Measurements from ENCODE around the gene AUTS2. TPM values are rescaled to one million over a fixed set of nuclear protein-coding genes. Genes with fewer than 3 reads are reported as not detected.

The AUTS2 gene
- total RNA-seq, 1 experiment from 2014 or later, result 38.5 TPM

- DNase-seq, result no peak
- no peaks in the 10 kb centered on the region for H3K79me2 ChIP-seq (ENCODE audit: low read length)
- no peaks in the 10 kb centered on the region for H3K36me3 ChIP-seq (ENCODE audit: insufficient read depth, low read length)
- H3K9ac ChIP-seq (ENCODE audit: low read length), result no peak overlapping the region
- H3K9me3 ChIP-seq (ENCODE audit: low read length), result no peaks in the 10 kb centered on the region
- H2AFZ ChIP-seq (ENCODE audit: low read length), result no peak overlapping the region
- no peaks in the 10 kb centered on the region for H3K27me3 ChIP-seq (ENCODE audit: low read length)
- H3K4me3 ChIP-seq (ENCODE audit: low read length), result no peak overlapping the region
- H3K9me2 ChIP-seq (replicated peaks; ENCODE audit: insufficient read depth, low read length), result no peaks in the 10 kb centered on the region
- no peak overlapping the region for H3K4me2 ChIP-seq (ENCODE audit: low read depth, low read length, poor library complexity, severe bottlenecking)
- H4K20me1 ChIP-seq (ENCODE audit: insufficient read depth, low read depth, low read length), result peaks cover 60% of the 10 kb centered on the region
- H3K4me1 ChIP-seq (ENCODE audit: low read length), result peaks cover 10% of the 10 kb centered on the region
- no peak overlapping the region for H3K27ac ChIP-seq (ENCODE audit: low read length)
Observed at GRCh38 chr7:69966766-69967591, 368.7 kb downstream of the AUTS2 start.

DNA sequence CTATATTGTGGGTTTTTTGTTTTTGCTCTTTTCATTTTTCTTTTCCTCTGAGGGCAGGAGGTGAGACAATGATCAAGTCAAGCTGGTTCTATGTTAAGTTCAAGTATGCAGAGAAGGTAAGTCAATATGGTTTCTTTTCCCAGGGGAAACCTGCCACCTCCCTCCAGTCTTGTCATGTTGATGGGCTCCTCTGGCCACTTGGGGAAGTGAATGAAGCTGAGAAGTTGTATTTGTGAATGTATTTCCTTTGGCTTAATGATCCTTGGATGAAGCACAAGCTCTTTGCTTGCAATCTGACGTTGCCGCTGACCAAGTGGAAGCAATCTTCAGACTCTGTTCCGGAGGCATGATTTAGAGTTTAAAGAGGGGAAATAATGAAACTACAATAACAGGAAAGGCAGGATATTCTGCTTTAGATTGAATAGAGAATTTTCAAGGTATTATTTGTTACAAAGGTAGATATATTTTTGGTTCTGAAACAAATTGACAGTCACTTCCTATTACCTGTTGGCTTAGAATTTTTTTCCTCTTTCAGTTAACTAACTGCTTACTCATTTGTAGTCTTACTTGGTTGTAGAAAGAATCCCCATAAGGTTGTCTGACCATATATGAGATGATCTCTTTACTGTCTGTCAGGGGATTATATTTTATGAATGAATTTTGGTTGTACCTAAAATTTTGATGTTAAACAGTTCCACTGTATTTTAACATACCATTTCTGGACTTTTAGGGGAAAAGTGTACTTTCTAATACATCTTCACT lies 369.6 kb downstream of the AUTS2 start:
- no peaks in the 10 kb centered on the region for H3K79me2 ChIP-seq (ENCODE audit: low read length)
- no peak overlapping the region for H3K27ac ChIP-seq (ENCODE audit: low read length)
- no peak for DNase-seq
- H3K36me3 ChIP-seq (ENCODE audit: insufficient read depth, low read length), result no peaks in the 10 kb centered on the region
- H3K4me3 ChIP-seq (ENCODE audit: low read length), result no peak overlapping the region
- H4K20me1 ChIP-seq (ENCODE audit: insufficient read depth, low read depth, low read length), result peaks cover 54% of the 10 kb centered on the region
- no peak overlapping the region for H3K9ac ChIP-seq (ENCODE audit: low read length)
- H3K27me3 ChIP-seq (ENCODE audit: low read length), result no peaks in the 10 kb centered on the region
- no peaks in the 10 kb centered on the region for H3K9me2 ChIP-seq (replicated peaks; ENCODE audit: insufficient read depth, low read length)
- H3K4me2 ChIP-seq (ENCODE audit: low read depth, low read length, poor library complexity, severe bottlenecking), result no peak overlapping the region
- H2AFZ ChIP-seq (ENCODE audit: low read length), result no peak overlapping the region
- H3K4me1 ChIP-seq (ENCODE audit: low read length), result peaks cover 1% of the 10 kb centered on the region
- no peaks in the 10 kb centered on the region for H3K9me3 ChIP-seq (ENCODE audit: low read length)

DNA sequence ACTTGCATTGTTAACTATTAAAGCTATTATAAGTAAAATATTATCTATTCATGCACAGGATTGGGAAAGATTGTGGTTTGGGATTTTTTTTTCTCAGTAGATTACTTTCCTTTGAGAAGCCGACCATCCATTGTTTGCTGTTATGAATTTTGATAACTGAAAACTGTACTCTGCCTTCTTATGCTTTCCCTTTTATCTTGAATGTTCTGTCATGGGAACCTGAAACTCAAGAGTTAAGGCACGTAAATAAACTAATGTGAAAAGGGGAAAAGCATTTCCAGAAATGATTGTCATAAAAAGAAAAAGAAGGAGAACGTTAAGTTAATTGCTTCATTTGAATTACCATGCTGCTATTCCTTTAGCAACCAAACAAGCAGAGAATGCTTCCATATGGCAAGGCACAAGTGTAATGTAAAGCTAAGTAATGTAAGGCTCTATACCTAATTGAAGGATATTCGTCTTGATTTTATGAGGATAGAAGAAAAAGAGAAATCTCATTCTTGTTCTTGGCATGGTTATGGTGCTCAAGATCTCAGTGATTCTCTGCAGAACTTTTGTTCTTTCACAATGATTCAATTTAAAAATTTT lies 370.8 kb downstream of the AUTS2 start:
- no peaks in the 10 kb centered on the region for H3K9me2 ChIP-seq (replicated peaks; ENCODE audit: insufficient read depth, low read length)
- H3K27me3 ChIP-seq (ENCODE audit: low read length), result no peaks in the 10 kb centered on the region
- peaks cover 48% of the 10 kb centered on the region for H4K20me1 ChIP-seq (ENCODE audit: insufficient read depth, low read depth, low read length)
- H3K9ac ChIP-seq (ENCODE audit: low read length), result no peak overlapping the region
- H2AFZ ChIP-seq (ENCODE audit: low read length), result no peak overlapping the region
- H3K79me2 ChIP-seq (ENCODE audit: low read length), result no peaks in the 10 kb centered on the region
- H3K9me3 ChIP-seq (ENCODE audit: low read length), result no peaks in the 10 kb centered on the region
- no peaks in the 10 kb centered on the region for H3K36me3 ChIP-seq (ENCODE audit: insufficient read depth, low read length)
- no peak for DNase-seq
- no peak overlapping the region for H3K4me3 ChIP-seq (ENCODE audit: low read length)
- no peak overlapping the region for H3K27ac ChIP-seq (ENCODE audit: low read length)
- H3K4me2 ChIP-seq (ENCODE audit: low read depth, low read length, poor library complexity, severe bottlenecking), result no peak overlapping the region
- H3K4me1 ChIP-seq (ENCODE audit: low read length), result no peaks in the 10 kb centered on the region

GRCh38 chr7:69981646-69982045 lies 383.4 kb downstream of the AUTS2 start:
- H3K9me3 ChIP-seq (ENCODE audit: low read length), result no peaks in the 10 kb centered on the region
- no peak overlapping the region for H2AFZ ChIP-seq (ENCODE audit: low read length)
- peaks cover 34% of the 10 kb centered on the region; the same call in 1 of the 2 replicates for H4K20me1 ChIP-seq (ENCODE audit: insufficient read depth, low read depth, low read length)
- H3K27me3 ChIP-seq (ENCODE audit: low read length), result no peaks in the 10 kb centered on the region
- H3K9me2 ChIP-seq (replicated peaks; ENCODE audit: insufficient read depth, low read length), result no peaks in the 10 kb centered on the region
- no peaks in the 10 kb centered on the region for H3K36me3 ChIP-seq (ENCODE audit: insufficient read depth, low read length)
- no peak overlapping the region for H3K4me2 ChIP-seq (ENCODE audit: low read depth, low read length, poor library complexity, severe bottlenecking)
- H3K79me2 ChIP-seq (ENCODE audit: low read length), result no peaks in the 10 kb centered on the region
- no peak overlapping the region for H3K9ac ChIP-seq (ENCODE audit: low read length)
- no peak for DNase-seq
- no peaks in the 10 kb centered on the region for H3K4me1 ChIP-seq (ENCODE audit: low read length)
- no peak overlapping the region for H3K27ac ChIP-seq (ENCODE audit: low read length)
- no peak overlapping the region for H3K4me3 ChIP-seq (ENCODE audit: low read length)

- H3K27me3 ChIP-seq (ENCODE audit: low read length), result no peaks in the 10 kb centered on the region
Observed at GRCh38 chr7:69982197-69982596, 383.9 kb downstream of the AUTS2 start.

DNA sequence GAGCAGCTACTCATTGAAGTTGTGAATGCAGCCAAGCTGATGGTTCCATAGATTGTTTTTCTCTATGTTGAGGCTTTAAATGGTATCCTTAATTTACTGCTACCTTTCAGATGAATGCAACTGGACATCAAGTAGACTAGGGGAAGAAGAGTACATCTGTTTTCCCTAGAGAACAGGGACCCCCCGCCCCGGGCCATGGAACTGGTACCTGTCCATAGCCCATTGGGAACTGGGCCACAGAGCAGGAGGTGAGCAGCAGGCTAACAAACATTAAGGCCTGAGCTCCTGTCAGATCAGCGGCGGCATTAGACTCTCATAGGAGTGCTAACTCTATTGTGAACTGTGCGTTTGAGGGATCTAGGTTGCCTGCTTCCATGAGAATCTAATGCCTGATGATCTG lies 391.3 kb downstream of the AUTS2 start:
- no peak for DNase-seq
- no peak overlapping the region for H2AFZ ChIP-seq (ENCODE audit: low read length)
- H3K9me2 ChIP-seq (replicated peaks; ENCODE audit: insufficient read depth, low read length), result no peaks in the 10 kb centered on the region
- H4K20me1 ChIP-seq (ENCODE audit: insufficient read depth, low read depth, low read length), result peaks cover 52% of the 10 kb centered on the region; the same call in 1 of the 2 replicates
- H3K27ac ChIP-seq (ENCODE audit: low read length), result no peak overlapping the region
- H3K4me3 ChIP-seq (ENCODE audit: low read length), result no peak overlapping the region
- H3K27me3 ChIP-seq (ENCODE audit: low read length), result no peaks in the 10 kb centered on the region
- H3K36me3 ChIP-seq (ENCODE audit: insufficient read depth, low read length), result no peaks in the 10 kb centered on the region
- no peak overlapping the region for H3K9ac ChIP-seq (ENCODE audit: low read length)
- H3K9me3 ChIP-seq (ENCODE audit: low read length), result no peaks in the 10 kb centered on the region
- H3K4me2 ChIP-seq (ENCODE audit: low read depth, low read length, poor library complexity, severe bottlenecking), result no peak overlapping the region
- H3K4me1 ChIP-seq (ENCODE audit: low read length), result no peaks in the 10 kb centered on the region
- H3K79me2 ChIP-seq (ENCODE audit: low read length), result no peaks in the 10 kb centered on the region

More at GRCh38 chr7:69982197-69982596, 383.9 kb downstream of the AUTS2 start:
- no peak overlapping the region for H3K4me3 ChIP-seq (ENCODE audit: low read length)
- no peaks in the 10 kb centered on the region for H3K36me3 ChIP-seq (ENCODE audit: insufficient read depth, low read length)
- H3K27ac ChIP-seq (ENCODE audit: low read length), result no peak overlapping the region
- peaks cover 39% of the 10 kb centered on the region; the same call in 1 of the 2 replicates for H4K20me1 ChIP-seq (ENCODE audit: insufficient read depth, low read depth, low read length)
- no peaks in the 10 kb centered on the region for H3K9me2 ChIP-seq (replicated peaks; ENCODE audit: insufficient read depth, low read length)
- no peak for DNase-seq
- no peaks in the 10 kb centered on the region for H3K4me1 ChIP-seq (ENCODE audit: low read length)
- no peak overlapping the region for H2AFZ ChIP-seq (ENCODE audit: low read length)
- H3K9me3 ChIP-seq (ENCODE audit: low read length), result no peaks in the 10 kb centered on the region
- H3K9ac ChIP-seq (ENCODE audit: low read length), result no peak overlapping the region
- no peaks in the 10 kb centered on the region for H3K79me2 ChIP-seq (ENCODE audit: low read length)
- no peak overlapping the region for H3K4me2 ChIP-seq (ENCODE audit: low read depth, low read length, poor library complexity, severe bottlenecking)

GRCh38 chr7:69992938-69993337 lies 394.7 kb downstream of the AUTS2 start:
- H4K20me1 ChIP-seq (ENCODE audit: insufficient read depth, low read depth, low read length), result peaks cover 35% of the 10 kb centered on the region; the same call in 1 of the 2 replicates
- H3K9me2 ChIP-seq (replicated peaks; ENCODE audit: insufficient read depth, low read length), result no peaks in the 10 kb centered on the region
- no peak overlapping the region for H3K9ac ChIP-seq (ENCODE audit: low read length)
- H2AFZ ChIP-seq (ENCODE audit: low read length), result no peak overlapping the region
- H3K27ac ChIP-seq (ENCODE audit: low read length), result no peak overlapping the region
- peaks cover 9% of the 10 kb centered on the region for H3K4me1 ChIP-seq (ENCODE audit: low read length)
- no peak for DNase-seq
- no peak overlapping the region for H3K4me3 ChIP-seq (ENCODE audit: low read length)
- no peaks in the 10 kb centered on the region for H3K9me3 ChIP-seq (ENCODE audit: low read length)
- no peaks in the 10 kb centered on the region for H3K36me3 ChIP-seq (ENCODE audit: insufficient read depth, low read length)
- H3K79me2 ChIP-seq (ENCODE audit: low read length), result no peaks in the 10 kb centered on the region
- no peak overlapping the region for H3K4me2 ChIP-seq (ENCODE audit: low read depth, low read length, poor library complexity, severe bottlenecking)
- no peaks in the 10 kb centered on the region for H3K27me3 ChIP-seq (ENCODE audit: low read length)

DNA sequence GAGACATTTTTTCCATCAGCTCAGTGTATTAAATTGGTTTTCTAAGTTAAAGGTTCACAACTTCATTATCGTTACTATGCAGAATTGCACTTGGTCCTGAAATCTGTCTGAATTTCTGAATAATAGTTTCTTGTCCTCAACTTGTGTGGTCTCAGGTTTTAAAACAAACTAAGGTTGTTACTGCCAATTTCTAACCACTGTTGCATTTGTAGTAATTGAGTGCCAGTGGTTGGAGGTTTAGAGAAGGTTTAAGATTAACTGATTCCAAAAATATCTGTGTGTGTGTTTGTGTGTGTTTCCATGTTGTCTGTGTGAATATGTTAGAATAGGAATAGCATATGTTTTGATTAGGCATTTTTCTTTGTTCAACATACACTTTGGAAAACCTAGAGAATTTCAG lies 395.9 kb downstream of the AUTS2 start:
- Histone ChIP-seq H3K9me3 (ENCODE audit: low read length) (no peaks in the 10 kb centered on the region), H3K79me2 (ENCODE audit: low read length) (no peaks in the 10 kb centered on the region), H3K9me2 (replicated peaks; ENCODE audit: insufficient read depth, low read length) (no peaks in the 10 kb centered on the region), H3K4me3 (ENCODE audit: low read length) (no peak overlapping the region), H3K9ac (ENCODE audit: low read length) (no peak overlapping the region), H3K27me3 (ENCODE audit: low read length) (no peaks in the 10 kb centered on the region), H4K20me1 (ENCODE audit: insufficient read depth, low read depth, low read length) (peaks cover 38% of the 10 kb centered on the region), H3K4me1 (ENCODE audit: low read length) (peaks cover 9% of the 10 kb centered on the region), H3K36me3 (ENCODE audit: insufficient read depth, low read length) (no peaks in the 10 kb centered on the region), H3K4me2 (ENCODE audit: low read depth, low read length, poor library complexity, severe bottlenecking) (no peak overlapping the region), H3K27ac (ENCODE audit: low read length) (no peak overlapping the region), H2AFZ (ENCODE audit: low read length) (no peak overlapping the region)
- no peak for DNase-seq

Measured in Karpas-422 (cell line).